ENCODE results near the gene ITPK1.

ITPK1 gene

GRCh38 chr14:92988786-92989755, 126.7 kb downstream of the ITPK1 start:
- no peak for DNase-seq (ENCODE audit: low read depth)

GRCh38 chr14:92987713-92988510, 127.8 kb downstream of the ITPK1 start:
- no peak for DNase-seq (ENCODE audit: low read depth)

GRCh38 chr14:92987148-92987570, 128.6 kb downstream of the ITPK1 start:
- DNase-seq (ENCODE audit: low read depth): no peak

GRCh38 chr14:92986254-92987147, 129.2 kb downstream of the ITPK1 start:
- DNase-seq (ENCODE audit: low read depth): peak; percentile 40

- DNase-seq (ENCODE audit: low read depth): no peak
These were observed 130.2 kb downstream of the ITPK1 start for GRCh38 chr14:92985521-92985920.

- no peak for DNase-seq (ENCODE audit: low read depth)
These were observed 130.8 kb downstream of the ITPK1 start for GRCh38 chr14:92984896-92985295.

GRCh38 chr14:92984082-92984788, 131.5 kb downstream of the ITPK1 start:
- DNase-seq (ENCODE audit: low read depth): no peak

- DNase-seq (ENCODE audit: low read depth): no peak
These were observed 132.8 kb downstream of the ITPK1 start for GRCh38 chr14:92982956-92983355.

- DNase-seq (ENCODE audit: low read depth): no peak
These were observed 134.0 kb downstream of the ITPK1 start for GRCh38 chr14:92981726-92982125.

- no peak for DNase-seq (ENCODE audit: low read depth)
These were observed 134.9 kb downstream of the ITPK1 start for GRCh38 chr14:92980866-92981265.

- no peak for DNase-seq (ENCODE audit: low read depth)
These were observed 137.3 kb downstream of the ITPK1 start for GRCh38 chr14:92978229-92979021.

- no peak for DNase-seq (ENCODE audit: low read depth)
These were observed 139.5 kb downstream of the ITPK1 start for GRCh38 chr14:92976268-92976667.

- no peak for DNase-seq (ENCODE audit: low read depth)
These were observed 141.0 kb downstream of the ITPK1 start for GRCh38 chr14:92974541-92975345.

GRCh38 chr14:92973798-92974372, 141.8 kb downstream of the ITPK1 start:
- DNase-seq (ENCODE audit: low read depth): no peak

GRCh38 chr14:92973261-92973797, 142.4 kb downstream of the ITPK1 start:
- peak; percentile 64 for DNase-seq (ENCODE audit: low read depth)

- no peak for DNase-seq (ENCODE audit: low read depth)
These were observed 144.0 kb downstream of the ITPK1 start for GRCh38 chr14:92971601-92972180.

GRCh38 chr14:92970271-92970670, 145.5 kb downstream of the ITPK1 start:
- no peak for DNase-seq (ENCODE audit: low read depth)

GRCh38 chr14:92969871-92970270, 145.9 kb downstream of the ITPK1 start:
- no peak for DNase-seq (ENCODE audit: low read depth)
